HG02798 (cell line): ENCODE data around the gene PNRC2.
"Not testable (repeated sequence)": the region's sequence is repeated elsewhere in the genome, so short reads cannot be mapped to it uniquely, and the experiment has no call there.

Source experiments
- ATAC-seq: cut with Tn5 transposase; IDR thresholded peaks from one replicate; pipeline ENCODE4 v1.9.1; 2021; ENCODE audit warnings: mild to moderate bottlenecking; ENCODE audit not compliant: unreplicated experiment, poor library complexity

PNRC2 gene

DNA sequence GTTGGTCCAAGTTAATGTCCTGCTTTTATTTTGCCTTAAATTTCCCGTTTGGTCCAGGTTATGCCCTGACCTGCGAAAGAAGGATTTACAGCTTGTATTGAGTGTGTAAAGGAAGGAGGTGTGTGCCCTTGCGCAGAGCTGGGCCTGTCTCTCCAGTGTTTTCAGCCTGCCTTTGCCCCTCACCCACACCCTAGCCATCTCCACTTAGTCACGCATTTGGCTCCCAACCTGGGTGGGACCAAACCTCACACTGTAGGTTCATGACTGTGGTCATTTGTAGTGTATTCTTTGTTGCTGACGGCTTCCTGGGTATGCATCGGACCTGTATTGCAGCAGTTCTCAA is 21.1 kb downstream of the PNRC2 start:
- ATAC-seq, result no peak

DNA sequence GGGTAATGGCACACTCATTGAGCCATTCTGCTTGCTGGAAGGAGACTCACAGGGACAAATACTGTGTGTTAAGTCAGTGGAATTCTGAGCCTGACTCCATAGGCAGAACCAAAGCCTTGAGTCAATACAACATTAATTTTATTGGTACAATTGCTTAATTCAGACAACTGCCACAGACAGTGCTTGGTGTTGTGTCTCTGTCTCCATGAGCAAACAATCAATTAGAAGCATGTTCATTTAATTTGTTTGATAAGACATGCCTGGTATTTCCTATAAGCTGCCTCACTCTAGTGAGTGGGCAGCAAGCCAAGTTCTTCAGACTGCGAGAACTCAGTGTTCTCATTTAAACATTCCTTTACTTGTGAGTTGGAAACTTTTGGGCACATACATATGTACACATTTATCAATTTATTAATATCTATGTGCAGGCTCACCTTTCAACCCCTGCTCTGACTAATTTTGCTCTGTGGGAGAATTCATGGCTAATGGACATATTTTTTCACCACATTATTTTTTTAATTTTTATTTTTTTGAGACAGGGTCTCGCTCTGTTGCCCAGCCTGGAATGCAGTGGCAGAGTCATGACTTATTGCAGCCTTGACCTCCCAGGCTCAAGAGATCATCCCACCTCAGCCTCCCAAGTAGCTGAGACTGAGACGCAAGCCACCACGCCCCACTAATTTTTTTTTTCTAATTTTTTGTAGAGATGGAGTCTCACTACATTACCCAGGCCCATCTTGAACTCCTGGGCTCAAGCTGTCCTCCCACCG is 25.0 kb downstream of the PNRC2 start:
- ATAC-seq, result no peak

DNA sequence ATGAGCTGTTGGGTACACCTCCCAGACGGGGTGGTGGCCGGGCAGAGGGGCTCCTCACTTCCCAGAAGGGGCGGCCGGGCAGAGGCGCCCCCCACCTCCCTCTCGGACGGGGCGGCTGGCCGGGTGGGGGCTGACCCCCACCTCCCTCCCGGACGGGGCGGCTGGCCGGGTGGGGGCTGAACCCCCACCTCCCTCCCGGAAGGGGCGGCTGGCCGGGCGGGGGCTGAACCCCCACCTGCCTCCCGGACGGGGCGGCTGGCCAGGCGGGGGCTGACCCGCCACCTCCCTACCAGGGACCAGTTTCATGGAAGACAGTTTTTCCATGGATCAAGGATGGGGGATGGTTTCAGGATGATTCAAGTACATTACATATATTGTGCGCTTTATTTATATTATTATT is 27.4 kb downstream of the PNRC2 start:
- not testable (repeated sequence) for ATAC-seq

DNA sequence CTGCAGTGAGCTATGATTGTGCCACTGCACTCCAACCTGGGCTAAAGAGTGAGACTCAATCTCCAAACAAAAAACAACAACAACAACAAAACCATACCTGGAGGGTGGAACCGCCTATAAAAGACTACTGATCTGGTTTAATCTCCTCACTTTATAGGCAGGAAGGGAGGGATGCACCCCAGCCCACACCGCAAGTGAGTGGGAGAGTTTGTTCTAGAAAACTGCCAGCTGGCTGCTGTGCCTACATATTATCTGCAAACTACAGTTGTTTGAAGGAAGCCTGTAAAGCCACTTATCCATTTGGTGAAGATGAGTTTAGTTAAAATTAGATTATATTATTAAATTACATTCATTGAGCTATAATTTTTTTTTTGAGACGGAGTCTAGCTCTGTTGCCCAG is 29.6 kb downstream of the PNRC2 start:
- ATAC-seq, result no peak

DNA sequence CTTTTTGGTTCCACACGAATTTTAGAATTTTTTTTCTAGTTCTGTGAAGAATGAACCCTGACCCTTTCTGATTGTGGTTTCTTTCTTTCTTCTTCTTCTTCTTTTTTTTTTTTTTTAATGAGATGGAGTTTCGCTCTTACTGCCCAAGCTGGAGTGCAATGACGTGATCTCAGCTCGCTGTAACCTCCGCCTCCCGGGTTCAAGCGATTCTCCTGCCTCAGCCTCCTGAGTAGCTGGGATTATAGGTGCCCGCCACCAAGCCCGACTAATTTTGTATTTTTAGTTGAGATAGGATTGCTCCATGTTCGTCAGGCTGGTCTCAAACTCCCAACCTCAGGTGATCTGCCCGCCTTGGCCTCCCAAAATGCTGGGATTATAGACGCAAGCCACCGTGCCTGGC is 32.4 kb downstream of the PNRC2 start:
- not testable (repeated sequence) for ATAC-seq

DNA sequence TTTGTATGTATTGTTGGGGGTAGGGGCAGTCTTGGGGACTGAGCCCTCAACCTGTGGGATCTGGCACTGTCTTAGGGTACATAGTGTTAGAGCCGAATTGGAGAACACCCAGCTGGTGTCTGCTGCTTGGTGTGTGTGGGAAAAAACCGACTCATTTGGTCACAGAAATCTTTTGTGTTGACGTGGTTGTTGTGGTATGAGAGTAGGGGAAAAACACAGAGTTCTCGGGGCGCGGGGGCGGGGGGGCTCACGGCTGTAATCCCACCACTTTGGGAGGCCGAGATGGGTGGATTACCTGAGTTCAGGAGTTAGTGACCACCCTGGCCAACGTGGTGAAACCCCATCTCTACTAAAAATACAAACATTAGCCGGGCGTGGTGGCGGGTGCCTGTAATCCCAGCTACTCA is 35.8 kb downstream of the PNRC2 start:
- ATAC-seq, result no peak

DNA sequence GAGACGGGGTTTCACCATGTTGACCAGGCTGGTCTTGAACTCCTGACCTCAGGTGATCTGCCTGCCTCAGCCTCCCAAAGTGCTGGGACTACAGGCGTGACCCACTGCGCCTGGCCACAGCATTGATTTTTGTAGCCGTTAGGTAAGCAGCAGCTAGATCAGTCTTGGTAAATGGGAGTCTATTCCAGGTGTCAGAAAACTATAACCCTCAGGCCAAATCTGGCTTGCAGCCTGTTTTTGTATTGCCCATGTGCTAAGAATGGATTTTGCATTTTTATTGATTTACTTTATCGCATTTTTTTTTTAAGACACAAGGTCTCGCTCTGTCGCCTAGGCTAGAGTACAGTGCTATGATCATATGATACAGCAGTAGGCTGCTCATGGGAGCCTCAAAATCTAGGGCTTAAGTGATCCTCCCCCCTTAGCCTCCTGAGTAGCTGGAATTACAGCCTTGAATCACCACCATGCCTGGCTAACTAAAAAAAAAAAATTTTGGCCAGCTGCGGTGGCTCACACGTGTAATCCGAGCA is 37.1 kb downstream of the PNRC2 start:
- no peak for ATAC-seq

DNA sequence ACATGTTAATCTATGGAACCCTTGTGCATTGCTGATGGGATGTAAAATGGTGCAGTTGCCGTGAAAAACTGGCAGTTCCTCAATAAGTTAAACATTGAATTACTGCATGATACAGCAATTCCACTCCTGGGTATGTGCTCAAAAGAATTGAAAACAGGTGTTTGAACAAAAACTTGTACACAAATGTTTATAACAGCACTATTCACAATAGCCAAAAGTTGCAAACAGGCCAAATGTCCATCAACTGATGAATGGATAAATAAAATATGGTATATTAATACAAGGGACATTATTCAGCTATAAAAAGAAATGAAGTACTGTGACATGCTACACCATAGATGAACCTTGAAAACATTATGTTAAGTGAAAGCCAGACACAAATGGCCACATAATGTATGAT is 38.2 kb downstream of the PNRC2 start:
- no peak for ATAC-seq

DNA sequence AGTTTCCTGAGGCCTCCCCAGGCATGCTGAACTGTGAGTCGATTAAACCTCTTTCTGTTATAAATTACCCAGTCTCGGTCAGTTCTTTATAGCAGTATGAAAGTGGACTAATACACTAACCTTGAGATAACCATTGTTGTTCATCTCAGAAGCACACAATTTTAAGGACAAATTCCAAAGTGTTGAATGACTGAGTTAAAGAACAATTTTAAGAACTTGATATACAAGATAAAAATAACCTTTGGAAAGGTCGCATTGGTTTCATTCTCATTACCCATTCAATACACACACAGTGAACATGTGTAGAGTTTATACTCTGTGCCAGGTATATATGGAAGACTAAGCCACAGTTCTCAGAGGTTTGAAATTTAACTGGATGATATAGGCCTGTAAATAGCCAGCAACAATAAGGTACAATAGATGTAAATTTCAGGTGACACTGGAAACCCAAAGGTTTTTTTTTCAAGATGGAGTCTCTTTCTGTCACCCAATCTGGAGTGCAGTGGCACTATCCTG is 39.6 kb downstream of the PNRC2 start:
- no peak for ATAC-seq

DNA sequence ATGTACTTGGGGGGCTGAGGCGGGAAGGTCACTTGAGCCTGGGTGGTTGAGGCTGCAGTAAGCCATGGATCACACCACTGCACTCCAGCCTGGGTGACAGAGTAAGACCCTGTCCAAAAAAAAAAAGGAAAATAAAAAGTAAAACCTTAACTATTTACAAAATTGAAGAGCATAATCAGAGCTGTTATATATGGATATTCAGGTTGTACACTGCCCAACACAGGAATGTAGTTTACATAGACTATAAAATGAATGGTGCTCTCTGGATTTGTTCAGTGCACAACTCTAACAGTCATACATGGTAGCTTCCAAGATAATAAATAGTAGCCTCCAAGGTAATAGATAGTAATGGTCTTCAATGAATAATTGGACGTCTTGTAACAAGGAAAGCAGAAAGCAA is 43.1 kb downstream of the PNRC2 start:
- ATAC-seq, result no peak

DNA sequence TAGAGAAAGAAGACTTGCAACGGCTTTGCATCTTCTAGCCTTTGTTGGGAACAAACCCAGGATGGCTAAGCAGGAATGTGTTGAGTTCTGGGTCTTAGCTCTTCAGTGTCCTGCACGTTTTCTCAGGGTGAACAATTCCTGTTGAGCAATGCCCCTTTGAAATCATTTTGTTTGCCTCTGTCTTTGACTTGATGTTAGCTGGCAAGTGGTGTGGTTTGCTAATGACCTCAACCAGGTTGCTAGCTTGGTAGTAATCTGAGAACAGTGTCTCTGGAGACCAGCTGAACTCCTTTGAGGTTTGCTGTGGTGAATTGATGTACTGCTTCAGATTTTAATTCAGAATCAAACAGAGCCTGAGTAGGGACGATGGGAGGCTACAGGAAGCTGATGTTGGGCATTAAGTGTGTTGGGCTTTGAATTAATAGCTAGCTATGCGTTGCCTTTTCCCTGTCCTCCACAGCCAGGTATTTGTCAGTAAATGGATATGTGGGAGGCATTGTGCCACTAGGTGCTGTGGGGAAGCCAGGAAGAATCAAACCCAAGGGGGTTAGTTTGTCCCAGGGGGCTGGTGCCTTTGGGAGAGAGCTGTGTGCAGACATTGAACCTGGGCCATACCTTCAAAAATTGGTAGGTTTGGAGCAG is 43.8 kb downstream of the PNRC2 start:
- no peak for ATAC-seq

DNA sequence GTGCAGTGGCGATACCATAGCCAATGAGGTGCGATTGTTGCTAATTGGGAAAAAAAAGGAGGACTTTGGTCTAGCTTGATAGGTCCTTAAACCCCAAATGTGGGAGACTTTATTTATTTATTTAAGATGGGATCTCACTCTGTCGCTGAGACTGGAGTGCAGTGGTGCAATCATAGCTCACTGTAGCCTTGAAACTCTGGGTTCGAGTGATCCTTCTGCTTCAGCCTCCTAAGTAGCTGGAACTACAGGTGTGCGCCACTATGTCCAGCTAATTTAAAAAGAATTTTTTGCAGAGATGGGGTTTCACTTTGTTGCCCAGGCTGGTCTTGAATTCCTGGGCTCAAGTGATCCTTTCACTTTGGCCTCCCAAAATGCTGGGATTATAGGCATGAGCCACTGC is 44.5 kb downstream of the PNRC2 start:
- no peak for ATAC-seq

DNA sequence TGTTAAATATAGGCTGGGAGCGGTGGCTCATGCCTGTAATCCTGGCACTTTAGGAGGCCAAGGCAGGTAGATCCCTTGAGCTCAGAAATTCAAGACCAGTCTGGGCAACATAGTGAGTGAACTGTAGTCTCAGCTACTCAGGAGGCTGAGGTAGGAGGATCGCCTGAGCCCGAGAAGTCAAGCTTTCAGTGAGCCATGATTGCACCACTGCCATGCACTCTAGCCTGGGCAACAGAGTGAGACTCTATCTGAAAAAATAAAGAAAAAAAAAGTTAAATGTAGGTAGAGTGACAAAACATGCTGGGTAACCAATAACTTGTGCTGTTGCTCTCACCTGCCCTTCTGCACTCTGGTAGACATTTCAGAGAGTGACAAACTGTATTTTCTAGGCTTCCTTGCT is 45.5 kb downstream of the PNRC2 start:
- no peak for ATAC-seq

DNA sequence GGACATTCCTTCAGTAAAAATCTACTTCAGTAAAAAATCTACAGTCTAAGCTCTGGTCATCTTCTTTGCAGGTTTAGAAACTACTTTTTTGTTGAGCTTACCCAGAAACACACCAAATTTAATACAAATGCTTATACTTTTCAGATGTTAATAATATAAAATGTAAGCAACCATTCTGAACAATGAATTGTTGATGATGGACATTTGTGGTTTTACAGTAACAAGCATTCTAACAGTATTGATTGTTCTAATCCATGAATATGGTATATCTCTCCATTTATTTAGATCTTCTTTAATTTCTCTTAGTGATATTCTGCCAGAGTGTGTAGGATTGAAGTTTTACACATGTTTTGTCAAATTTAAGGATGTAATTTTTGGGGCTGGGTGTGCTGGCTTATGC is 47.5 kb downstream of the PNRC2 start:
- no peak for ATAC-seq

DNA sequence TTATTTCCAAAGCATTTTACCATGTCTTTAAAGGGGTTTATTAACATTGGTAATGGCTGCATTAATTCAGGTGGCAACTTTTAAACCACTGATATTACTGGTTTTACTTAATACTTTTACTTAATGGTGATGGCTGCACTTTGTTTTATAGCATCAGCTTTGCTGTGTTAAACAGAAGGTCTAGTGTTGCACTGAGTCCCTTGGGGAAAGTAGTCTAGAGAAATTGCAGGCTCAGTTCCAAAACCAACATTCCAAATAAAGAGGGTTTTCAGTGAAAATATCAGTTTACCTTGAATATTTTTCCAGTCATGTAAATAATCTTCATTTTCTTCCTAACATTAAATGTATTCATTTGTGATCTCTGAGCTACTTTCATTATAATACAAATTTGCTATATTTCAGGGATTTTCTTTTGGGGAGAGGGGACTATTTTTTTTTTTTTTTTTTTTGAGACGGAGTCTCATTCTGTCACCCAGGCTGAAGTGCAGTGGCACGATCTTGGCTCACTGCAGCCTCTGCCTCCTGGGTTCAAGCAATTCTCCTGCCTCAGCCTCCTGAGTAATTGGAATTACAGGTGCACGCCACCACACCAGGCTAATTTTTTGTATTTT is 49.1 kb downstream of the PNRC2 start:
- ATAC-seq, result not testable (repeated sequence)

DNA sequence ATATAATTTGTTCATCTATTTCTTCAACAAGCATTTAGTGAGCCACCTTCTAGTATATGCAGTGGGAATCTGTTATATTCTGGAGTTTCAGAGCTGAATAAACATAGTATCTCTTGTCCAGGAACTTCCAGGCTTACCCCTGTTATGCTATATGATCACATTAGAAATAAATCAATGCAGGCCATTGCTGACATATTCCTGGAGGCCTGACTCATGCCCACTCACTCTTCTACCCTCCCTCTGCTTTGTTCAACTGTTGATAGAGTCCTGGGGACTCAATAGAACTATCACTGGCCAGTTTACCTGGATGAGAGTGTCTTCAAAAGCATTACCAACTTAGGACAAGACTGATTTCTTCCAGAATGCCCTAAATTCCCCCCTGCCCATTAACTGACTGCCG is 49.8 kb downstream of the PNRC2 start:
- ATAC-seq, result no peak

DNA sequence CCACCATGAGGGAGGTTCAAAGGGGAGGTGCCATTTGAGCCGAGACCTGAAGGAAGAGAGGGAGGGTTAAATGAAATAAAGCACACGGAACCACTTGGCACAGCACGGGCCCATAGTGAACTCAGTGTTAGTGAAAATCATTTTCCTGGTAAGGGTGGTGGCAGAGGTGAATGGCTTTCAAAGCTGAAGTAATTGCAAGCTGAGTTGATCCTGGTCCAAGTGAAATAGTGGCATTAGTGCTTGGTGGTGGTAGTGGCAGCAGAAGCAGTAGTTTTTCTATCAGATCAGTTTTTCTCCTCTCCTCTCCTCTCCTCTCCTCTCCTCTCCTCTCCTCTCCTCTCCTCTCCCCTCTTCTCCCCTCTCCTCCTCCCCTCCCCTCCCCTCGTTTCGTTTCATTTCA is 51.0 kb downstream of the PNRC2 start:
- ATAC-seq, result no peak

DNA sequence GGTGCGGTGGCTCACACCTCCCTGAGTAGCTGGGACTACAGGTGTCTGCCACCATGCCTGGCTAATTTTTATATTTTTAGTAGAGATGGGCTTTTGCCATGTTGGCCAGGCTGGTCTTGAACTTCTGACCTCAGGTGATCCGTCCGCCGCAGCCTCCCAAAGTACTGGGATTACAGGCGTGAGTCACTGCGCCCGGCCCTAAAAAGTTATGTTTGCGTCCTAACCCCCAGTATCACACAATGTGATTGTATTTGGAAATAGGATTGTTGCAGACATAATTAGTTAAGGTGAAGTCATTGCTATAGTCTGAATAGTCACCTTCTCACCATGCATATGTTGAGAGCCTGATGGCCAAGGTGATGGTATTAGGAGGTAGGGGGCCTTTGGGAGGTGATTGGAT is 53.2 kb downstream of the PNRC2 start:
- not testable (repeated sequence) for ATAC-seq
